BJ (cell line): Measurements from ENCODE around the gene CIBAR2. TPM values are rescaled to one million over a fixed set of nuclear protein-coding genes. Genes with fewer than 3 reads are reported as not detected.

Experiments
- CTCF ChIA-PET: fragments of 350-600 bp; formaldehyde crosslinking; extraction: SDS; loops from one replicate; lab custom pipeline; 2021; ENCODE audit warnings: antibody characterized with exemption, inconsistent platforms; lab: Yijun Ruan, JAX
- POLR2A ChIA-PET: fragments of 300-600 bp; sonication (Branson Sonifier 250); formaldehyde crosslinking; extraction: SDS; loops from one replicate; lab custom pipeline; 2021; ENCODE audit warnings: antibody characterized with exemption; lab: Charles Lee
- DNase-seq: peaks from one replicate; pipeline ENCODE4 v3.0.0-alpha.2; 2011; ENCODE audit warnings: low read depth
- H3K27me3 ChIP-seq: 2 replicates; pipeline ENCODE4 v1.6.0; 2011; ENCODE audit warnings: low read length; ENCODE audit not compliant: control insufficient read depth, insufficient read depth
- H3K36me3 ChIP-seq: 2 replicates; pipeline ENCODE4 v1.5.1; 2011; ENCODE audit warnings: low read length; ENCODE audit not compliant: control insufficient read depth, insufficient read depth
- H3K4me3 ChIP-seq: 2 replicates; pipeline ENCODE4 v1.5.1; 2011; ENCODE audit warnings: low read depth, mild to moderate bottlenecking, control low read depth, low read length
- CTCF ChIP-seq: IDR thresholded peaks from 2 replicates; pipeline ENCODE4 v1.5.1; 2011; ENCODE audit warnings: low read depth, mild to moderate bottlenecking, control low read depth, inconsistent platforms, low read length, moderate library complexity; ENCODE audit not compliant: insufficient read depth
- polyA plus RNA-seq: library from polyadenylated mRNA; depleted of rRNA; stranded (reverse); fragments of >200 nt; gene quantifications from 2 replicates; pipeline ENCODE4 v1.2.3, GENCODE V29; 2011

CIBAR2 gene
- polyA plus RNA-seq, 1 experiment, result 0.05 TPM

GRCh38 chr16:85083051-85083639 lies 29.1 kb downstream of the CIBAR2 start:
- peaks cover 2% of the 10 kb centered on the region; the same call in 1 of the 2 replicates for H3K36me3 ChIP-seq
- TF ChIP-seq CTCF, result no peak
- POLR2A ChIA-PET, result no interaction called here
- H3K27me3 ChIP-seq, result no peaks in the 10 kb centered on the region
- DNase-seq, result no peak
- CTCF ChIA-PET, result no interaction called here
- no peak overlapping the region for H3K4me3 ChIP-seq

GRCh38 chr16:85082173-85083050 lies 29.9 kb downstream of the CIBAR2 start:
- no peak for TF ChIP-seq CTCF
- no peak for DNase-seq
- CTCF ChIA-PET, result no interaction called here

GRCh38 chr16:85081765-85082164 lies 30.5 kb downstream of the CIBAR2 start:
- ChIA-PET POLR2A (no interaction called here), CTCF (no interaction called here)
- TF ChIP-seq CTCF, result no peak
- peaks cover 3% of the 10 kb centered on the region; the same call in 1 of the 2 replicates for H3K36me3 ChIP-seq
- H3K4me3 ChIP-seq, result no peak overlapping the region
- no peaks in the 10 kb centered on the region for H3K27me3 ChIP-seq
- no peak for DNase-seq

More at GRCh38 chr16:85082173-85083050, 29.9 kb downstream of the CIBAR2 start:
- Histone ChIP-seq H3K4me3 (no peak overlapping the region), H3K27me3 (no peaks in the 10 kb centered on the region), H3K36me3 (peaks cover 3% of the 10 kb centered on the region; the same call in 1 of the 2 replicates)
- POLR2A ChIA-PET, result no interaction called here

- DNase-seq, result no peak
- Histone ChIP-seq H3K4me3 (no peak overlapping the region), H3K27me3 (no peaks in the 10 kb centered on the region), H3K36me3 (peaks cover 3% of the 10 kb centered on the region; the same call in 1 of the 2 replicates)
- TF ChIP-seq CTCF, result no peak
- ChIA-PET POLR2A (no interaction called here), CTCF (interaction anchor here (1.1 to 1.9 kb wide), 2 partner anchors 155 to 171 kb away, joined by 3 to 4 read pairs; no protein-coding TSS in a partner anchor)
Measured at GRCh38 chr16:85081038-85081437, 31.2 kb downstream of the CIBAR2 start.
